Brain pericyte (primary cell): ENCODE measurements around the gene SELE.
"Not testable (repeated sequence)": the region's sequence is repeated elsewhere in the genome, so short reads cannot be mapped to it uniquely, and the experiment has no call there.

Experiments used
- DNase-seq: peaks from one replicate; pipeline ENCODE4 v3.0.0-alpha.2; 2012; ENCODE audit warnings: low read depth, low spot score

SELE gene

DNA sequence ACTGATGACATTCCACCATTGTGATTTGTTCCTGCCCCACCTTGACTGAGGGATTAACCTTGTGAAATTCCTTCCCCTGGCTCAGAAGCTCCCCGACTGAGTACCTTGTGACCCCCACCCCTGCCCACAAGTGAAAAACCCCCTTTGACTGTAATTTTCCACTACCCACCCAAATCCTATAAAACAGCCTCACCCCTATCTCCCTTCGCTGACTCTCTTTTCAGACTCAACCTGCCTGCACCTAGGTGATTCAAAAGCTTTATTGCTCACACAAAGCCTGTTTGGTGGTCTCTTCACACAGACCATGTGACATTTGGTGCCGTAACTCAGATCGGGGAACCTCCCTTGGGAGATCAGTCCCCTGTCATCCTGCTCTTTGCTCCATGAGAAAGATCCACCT is 50.7 kb downstream of the SELE start:
- DNase-seq, result not testable (repeated sequence)

DNA sequence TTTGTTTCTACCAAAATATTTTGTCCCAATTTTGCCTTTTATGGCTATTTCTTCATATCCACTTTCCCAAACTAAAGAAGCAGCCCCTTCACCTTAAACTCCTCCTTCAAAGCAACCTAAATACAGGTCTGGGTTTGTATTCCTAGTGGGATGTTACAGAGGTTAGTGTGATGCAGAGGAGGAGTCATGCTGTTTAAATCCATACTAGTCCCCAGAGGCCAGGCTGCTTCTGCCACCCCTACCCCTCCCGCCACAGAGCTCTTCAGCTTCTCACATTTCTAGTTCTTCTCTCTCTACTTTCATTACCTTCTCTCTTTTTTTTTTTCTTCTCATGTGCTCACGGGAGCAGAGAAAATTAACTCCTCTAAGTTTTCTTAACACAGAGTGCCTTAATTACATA is 51.8 kb downstream of the SELE start:
- no peak for DNase-seq

DNA sequence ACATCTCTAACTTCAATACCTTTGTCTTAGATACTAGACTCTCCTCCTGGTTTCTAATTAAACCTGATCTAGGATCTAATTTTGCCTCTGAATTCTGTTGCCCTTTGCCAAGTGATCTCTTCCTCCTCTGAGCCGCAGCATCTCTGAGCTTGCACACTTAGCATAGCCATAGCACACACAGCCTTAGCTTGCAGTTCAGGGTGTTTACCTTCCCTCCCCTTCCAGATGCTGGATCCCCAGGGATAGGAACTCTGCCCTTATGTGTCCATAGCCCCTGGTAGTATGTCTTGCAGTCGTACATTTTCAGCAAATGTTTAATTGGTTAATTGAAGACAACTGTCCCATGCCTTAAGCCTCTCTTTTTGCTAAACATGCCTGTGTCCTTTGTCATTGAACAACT is 52.7 kb downstream of the SELE start:
- no peak for DNase-seq

DNA sequence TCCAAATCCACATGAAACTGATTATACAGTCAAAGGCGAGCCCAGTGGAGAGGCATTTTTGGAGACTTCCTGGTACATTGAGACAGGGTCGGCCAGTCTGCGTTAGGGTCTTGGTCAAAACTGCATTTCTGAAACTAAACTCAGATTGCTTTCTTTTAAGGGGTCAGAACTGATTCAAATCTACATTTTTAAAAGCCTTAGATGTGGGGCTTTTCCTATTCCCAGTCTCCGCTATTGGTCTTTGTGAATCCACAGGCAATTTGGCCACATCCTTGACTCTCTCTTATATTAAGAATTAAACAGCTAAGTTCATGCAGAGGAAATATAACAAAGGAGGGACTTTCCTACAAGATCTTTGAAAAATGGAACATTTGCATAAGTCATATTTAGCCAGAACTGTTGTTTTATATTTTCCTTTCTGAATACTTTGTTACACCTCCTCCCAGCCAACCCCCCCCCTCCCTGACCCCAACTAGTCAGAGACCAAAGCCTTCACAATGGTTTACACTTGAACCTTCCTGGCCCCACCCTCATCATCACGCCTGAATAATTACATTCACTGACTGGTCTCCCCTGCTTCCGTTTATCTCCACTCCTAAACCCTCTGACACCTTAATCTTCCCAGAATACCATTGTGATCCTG is 53.4 kb downstream of the SELE start:
- no peak for DNase-seq

DNA sequence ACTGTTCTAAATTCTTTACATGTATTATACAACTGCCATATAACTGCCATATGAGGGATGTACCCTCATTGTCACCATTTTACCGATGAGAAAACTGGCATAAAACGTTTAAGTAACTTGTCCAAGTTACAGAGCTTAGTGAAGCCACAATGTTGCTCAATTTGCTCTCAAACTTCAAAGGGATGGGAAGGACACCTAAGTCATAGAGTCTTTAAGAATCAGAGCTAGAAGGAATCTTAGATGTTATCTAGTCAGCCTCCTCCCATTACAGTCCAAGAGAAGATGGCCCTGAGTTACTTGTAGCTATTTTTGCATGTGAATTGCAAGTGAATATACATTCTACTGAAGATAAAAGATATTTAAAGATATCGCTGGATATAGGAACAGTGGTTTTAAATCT is 54.2 kb downstream of the SELE start:
- no peak for DNase-seq

DNA sequence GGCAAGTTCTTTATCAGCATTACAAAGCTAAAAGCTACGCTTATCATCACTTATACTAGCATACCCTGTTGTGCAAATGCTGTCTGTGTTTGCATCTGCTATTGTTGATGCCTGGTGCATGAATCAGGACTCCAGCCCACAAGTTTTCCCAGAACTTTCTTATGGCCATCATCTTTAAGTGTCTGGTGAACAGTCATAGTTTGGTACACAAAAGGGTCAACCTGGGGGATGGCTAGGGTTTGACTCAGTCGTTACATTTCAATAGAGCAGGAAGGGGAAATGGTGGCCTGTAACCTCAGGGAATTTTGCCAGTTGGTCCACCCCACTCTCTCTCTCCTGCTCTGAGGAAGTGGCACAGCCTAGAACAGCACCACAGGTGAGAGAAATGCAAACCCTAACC is 57.9 kb downstream of the SELE start:
- DNase-seq, result no peak
